Left lung (tissue), 10 donors: ENCODE measurements around the gene PRSS38. TPM values are rescaled to one million over a fixed set of nuclear protein-coding genes. Genes with fewer than 3 reads are reported as not detected.
"Not testable (repeated sequence)": the region's sequence is repeated elsewhere in the genome, so short reads cannot be mapped to it uniquely, and the experiment has no call there.

Experiments
- ATAC-seq: fragments of 200-7000 bp; cut with Tn5 transposase; one replicate; pipeline ENCODE4 v1.9.1; 2020; ENCODE audit warnings: moderate library complexity
- DNase-seq, 4 donors: peaks; one replicate each; pipeline ENCODE4 v3.0.0-alpha.2; 2013 to 2020
- H3K27ac ChIP-seq, 2 donors: fragments of 200-600 bp; sonication (generic) in 1 of 2; one replicate each; pipeline versions ENCODE4 v1.5.0 to v1.8.0; 2020 to 2021
- H3K27me3 ChIP-seq, 2 donors: fragments of 200-600 bp; sonication (generic) in 1 of 2; one replicate each; pipeline versions ENCODE4 v1.5.0 to v1.8.0; 2020 to 2021
- H3K36me3 ChIP-seq, 2 donors: fragments of 200-600 bp; sonication (generic) in 1 of 2; one replicate each; pipeline versions ENCODE4 v1.5.0 to v1.8.0; 2020 to 2021
- H3K4me1 ChIP-seq, 2 donors: fragments of 200-600 bp; one replicate each; pipeline ENCODE4 v1.8.0; 2021
- H3K4me3 ChIP-seq, 2 donors: fragments of 200-600 bp; sonication (generic) in 1 of 2; one replicate each; pipeline versions ENCODE4 v1.5.0 to v1.8.0; 2020 to 2021; ENCODE audit warnings: mild to moderate bottlenecking in 1 of 2
- H3K9me3 ChIP-seq, 2 donors: fragments of 200-600 bp; sonication (generic) in 1 of 2; one replicate each; pipeline versions ENCODE4 v1.5.0 to v1.8.0; 2020 to 2021
- intact Hi-C, 2 donors: fragments of 100-400 bp; cut with DNase I; formaldehyde crosslinking; loops; one replicate each; pipeline versions ENCODE4 v1.11.2 to v1.14.2; 2022
- polyA plus RNA-seq, 6 donors: library from polyadenylated mRNA; unstranded; fragments of 120-200 nt; gene quantifications; one replicate each; pipeline ENCODE4 v1.2.1, GENCODE V29; 2013; ENCODE audit not compliant: insufficient read length in 6 of 6
- total RNA-seq, 2 donors: library from RNA; stranded (reverse); fragmentation: NEBNext Ultra II Directional; extraction: Animal tissue kit (Norgen Biotek cat#: 25700); gene quantifications; one replicate each; pipeline ENCODE4 v1.2.1, GENCODE V29; 2021
- TF ChIP-seq, protein P1 (sequence below), 2 donors: fragments of 200-600 bp; sonication (generic) in 1 of 2; IDR thresholded peaks; one replicate each; pipeline versions ENCODE4 v1.5.0 to v1.8.0; 2021; ENCODE audit warnings: antibody characterized with exemption in 2 of 2
- donor health status: DM: no; HTN: yes; CAD: no.
- donor health status: DM: no; HTN: no; CAD: no.

Gene PRSS38
- total and polyA plus RNA-seq, 8 donors = not detected

DNA sequence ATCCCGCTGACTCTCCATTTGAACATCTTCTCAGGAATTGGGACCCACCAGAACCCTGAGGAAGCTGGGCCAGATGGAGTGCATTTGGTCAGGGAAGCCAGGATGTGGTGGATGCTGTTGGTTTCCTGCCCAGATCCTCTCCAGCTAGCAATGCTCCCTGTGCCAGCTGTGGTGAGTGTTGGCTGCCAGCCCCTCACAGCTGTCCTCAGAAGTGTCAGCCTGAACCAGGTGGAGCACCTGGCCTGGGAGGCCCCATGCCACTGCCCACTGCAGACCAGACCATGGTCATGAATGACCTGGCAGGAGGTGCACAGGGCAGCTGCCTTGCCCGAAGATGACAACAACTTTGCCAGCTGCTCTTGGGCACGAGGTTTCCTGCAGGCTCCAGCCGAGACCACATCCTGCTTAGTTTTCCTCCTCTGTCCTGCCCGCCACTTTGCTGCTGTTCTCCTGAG, 54.4 kb downstream of the PRSS38 start:
- DNase-seq = no peak
- intact Hi-C loops = no loop called here
- TF ChIP-seq, protein P1, sequence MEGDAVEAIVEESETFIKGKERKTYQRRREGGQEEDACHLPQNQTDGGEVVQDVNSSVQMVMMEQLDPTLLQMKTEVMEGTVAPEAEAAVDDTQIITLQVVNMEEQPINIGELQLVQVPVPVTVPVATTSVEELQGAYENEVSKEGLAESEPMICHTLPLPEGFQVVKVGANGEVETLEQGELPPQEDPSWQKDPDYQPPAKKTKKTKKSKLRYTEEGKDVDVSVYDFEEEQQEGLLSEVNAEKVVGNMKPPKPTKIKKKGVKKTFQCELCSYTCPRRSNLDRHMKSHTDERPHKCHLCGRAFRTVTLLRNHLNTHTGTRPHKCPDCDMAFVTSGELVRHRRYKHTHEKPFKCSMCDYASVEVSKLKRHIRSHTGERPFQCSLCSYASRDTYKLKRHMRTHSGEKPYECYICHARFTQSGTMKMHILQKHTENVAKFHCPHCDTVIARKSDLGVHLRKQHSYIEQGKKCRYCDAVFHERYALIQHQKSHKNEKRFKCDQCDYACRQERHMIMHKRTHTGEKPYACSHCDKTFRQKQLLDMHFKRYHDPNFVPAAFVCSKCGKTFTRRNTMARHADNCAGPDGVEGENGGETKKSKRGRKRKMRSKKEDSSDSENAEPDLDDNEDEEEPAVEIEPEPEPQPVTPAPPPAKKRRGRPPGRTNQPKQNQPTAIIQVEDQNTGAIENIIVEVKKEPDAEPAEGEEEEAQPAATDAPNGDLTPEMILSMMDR (IDR thresholded peaks at IDR 0.05) = no peak
- peaks cover 0 to 11% of the 10 kb centered on the region in 2 donors for H3K9me3 ChIP-seq
- no peaks in the 10 kb centered on the region for H3K4me1 ChIP-seq
- H3K27me3 ChIP-seq = no peaks in the 10 kb centered on the region
- no peak overlapping the region for H3K4me3 ChIP-seq
- no peak for ATAC-seq
- no peak overlapping the region for H3K27ac ChIP-seq
- no peaks in the 10 kb centered on the region for H3K36me3 ChIP-seq

DNA sequence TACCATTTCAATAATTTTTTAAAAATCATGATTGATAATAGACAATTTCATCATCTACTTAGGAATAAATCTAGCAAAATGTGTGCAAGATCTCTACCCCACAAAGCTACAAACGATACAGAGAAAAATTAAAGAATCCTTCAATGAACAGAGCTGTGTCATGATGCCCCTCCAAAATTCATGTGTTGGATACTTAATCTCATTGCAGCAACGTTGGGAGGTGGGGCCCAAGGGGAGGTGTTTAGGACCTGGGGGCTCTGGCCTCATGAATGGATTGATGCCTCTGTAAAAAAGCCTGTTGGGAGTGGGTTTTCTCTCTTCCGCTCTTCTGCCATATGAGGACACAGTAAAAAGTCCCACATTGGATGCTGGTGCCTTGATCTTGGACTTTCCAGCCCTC, 54.9 kb downstream of the PRSS38 start:
- H3K36me3 ChIP-seq = no peaks in the 10 kb centered on the region
- ATAC-seq = no peak
- H3K27ac ChIP-seq = no peak overlapping the region
- TF ChIP-seq, protein P1 (IDR thresholded peaks at IDR 0.05) = no peak
- H3K4me3 ChIP-seq = no peak overlapping the region
- DNase-seq = no peak
- H3K27me3 ChIP-seq = no peaks in the 10 kb centered on the region
- H3K9me3 ChIP-seq = peaks cover 0 to 6% of the 10 kb centered on the region in 2 donors
- no peaks in the 10 kb centered on the region for H3K4me1 ChIP-seq
- intact Hi-C loops = no loop called here

DNA sequence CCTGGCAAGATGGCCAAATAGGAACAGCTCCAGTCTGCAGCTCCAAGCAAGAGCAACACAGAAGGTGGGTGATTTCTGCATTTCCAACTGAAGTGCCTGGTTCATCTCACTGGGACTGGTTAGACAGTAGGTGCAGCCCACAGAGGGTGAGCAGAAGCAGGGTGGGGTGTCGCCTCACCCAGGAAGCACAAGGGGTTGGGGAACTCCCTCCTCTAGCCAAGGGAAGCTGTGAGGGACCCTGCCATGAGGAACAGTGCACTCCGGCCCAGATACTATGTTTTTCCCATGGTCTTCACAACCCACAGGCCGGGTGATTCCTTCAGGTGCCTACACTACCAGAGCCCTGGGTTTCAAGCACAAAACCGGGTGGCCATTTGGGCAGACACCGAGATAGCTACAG, 56.4 kb downstream of the PRSS38 start:
- H3K9me3 ChIP-seq, DNase-seq, H3K27me3 ChIP-seq, H3K36me3 ChIP-seq, H3K27ac ChIP-seq, ATAC-seq, intact Hi-C loops, H3K4me1 ChIP-seq, H3K4me3 ChIP-seq: not testable (repeated sequence)

DNA sequence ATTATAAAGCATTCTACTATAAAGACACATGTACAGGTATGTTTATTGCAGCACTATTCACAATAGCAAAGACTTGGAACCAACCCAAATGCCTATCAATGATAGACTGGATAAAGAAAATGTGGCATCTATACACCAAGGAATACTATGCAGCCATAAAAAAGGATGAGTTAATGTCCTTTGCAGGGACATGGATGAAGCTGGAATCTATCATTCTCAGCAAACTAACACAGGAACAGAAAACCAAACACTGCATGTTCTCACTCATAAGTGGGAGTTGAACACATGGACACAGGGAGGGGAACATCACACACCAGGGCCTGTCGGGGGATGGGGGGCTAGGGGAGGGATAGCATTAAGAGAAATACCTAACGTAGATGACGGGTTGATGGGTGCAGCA, 62.3 kb downstream of the PRSS38 start:
- H3K4me3 ChIP-seq, DNase-seq, H3K27me3 ChIP-seq, intact Hi-C loops, H3K4me1 ChIP-seq, ATAC-seq, H3K36me3 ChIP-seq, H3K27ac ChIP-seq, H3K9me3 ChIP-seq: not testable (repeated sequence)

DNA sequence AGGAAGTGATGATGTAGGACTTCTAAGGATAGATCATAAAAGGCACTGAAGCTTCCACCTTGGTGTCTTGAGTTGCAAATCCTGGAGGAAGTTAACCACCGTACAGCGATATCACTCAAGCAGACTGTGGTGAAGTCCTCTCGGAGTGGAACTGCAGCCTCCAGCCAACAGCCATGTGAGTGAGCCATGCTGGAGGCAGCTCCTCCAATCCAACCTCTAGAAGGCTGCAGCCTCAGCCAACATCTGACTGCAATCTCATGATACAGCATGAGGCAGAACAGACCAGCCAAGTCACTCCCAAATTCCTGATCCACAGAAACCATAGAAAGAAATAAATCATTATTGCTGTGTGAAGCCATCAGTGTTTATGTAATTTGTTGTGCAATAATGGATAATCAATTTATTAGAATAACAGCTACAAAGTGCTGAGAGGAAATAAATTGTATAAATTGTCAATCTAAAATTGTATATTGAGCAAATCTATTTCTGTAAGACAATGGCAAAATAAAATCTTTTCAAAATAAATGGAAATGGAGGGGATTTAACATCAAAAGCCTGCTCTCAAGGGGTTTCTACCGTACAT, 65.0 kb downstream of the PRSS38 start:
- TF ChIP-seq, protein P1 (IDR thresholded peaks at IDR 0.05) = no peak
- Histone ChIP-seq H3K36me3 (no peaks in the 10 kb centered on the region), H3K4me3 (no peak overlapping the region), H3K9me3 (no peaks in the 10 kb centered on the region), H3K27me3 (no peaks in the 10 kb centered on the region), H3K4me1 (peaks cover 0 to 2% of the 10 kb centered on the region in 2 donors), H3K27ac (no peak overlapping the region)
- ATAC-seq (no peak), DNase-seq (no peak)
- intact Hi-C loops = no loop called here

DNA sequence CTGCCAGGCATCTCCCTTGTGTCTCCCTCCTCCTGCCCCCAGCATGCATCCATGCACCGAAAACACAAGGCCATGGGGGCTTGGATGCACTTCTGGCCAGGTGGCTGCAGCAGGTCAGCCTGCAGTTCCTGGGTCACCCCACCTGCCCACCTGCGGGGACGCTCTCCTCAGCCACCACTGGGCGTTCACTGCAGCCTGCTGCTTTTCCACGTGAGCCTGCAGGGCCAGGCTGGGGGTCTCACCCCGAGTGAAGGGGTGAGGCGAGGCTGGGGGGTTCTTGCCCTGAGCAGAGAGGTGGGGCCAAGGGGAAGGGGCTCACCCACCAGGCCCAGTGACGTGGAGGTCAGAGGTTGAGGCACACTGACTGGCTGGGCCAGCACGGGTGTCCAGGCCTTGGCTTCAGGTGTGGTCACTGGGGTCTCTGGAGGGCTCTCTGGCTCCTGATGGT, 67.6 kb downstream of the PRSS38 start:
- intact Hi-C loops = no loop called here
- no peak for ATAC-seq

More for the DNA sequence above, 67.6 kb downstream of the PRSS38 start:
- H3K4me1 ChIP-seq = peaks cover 17 to 27% of the 10 kb centered on the region in 2 donors
- no peaks in the 10 kb centered on the region for H3K36me3 ChIP-seq
- H3K4me3 ChIP-seq = no peak overlapping the region
- peak in 1 of 4 donors; percentile 67 for DNase-seq
- TF ChIP-seq, protein P1 (IDR thresholded peaks at IDR 0.05) = no peak
- H3K9me3 ChIP-seq = no peaks in the 10 kb centered on the region
- peaks cover 0 to 23% of the 10 kb centered on the region in 2 donors for H3K27me3 ChIP-seq
- no peak overlapping the region for H3K27ac ChIP-seq
